ENCODE results near the gene HABP4. TPM values are rescaled to one million over a fixed set of nuclear protein-coding genes. Genes with fewer than 3 reads are reported as not detected.

Gene HABP4
- total RNA-seq, 1 donor from 2014 or later: 10.3 TPM

GRCh38 chr9:96459268-96460007 is 9.5 kb downstream of the HABP4 start:
- Histone ChIP-seq H3K27ac (no peak overlapping the region), H3K36me3 (no peaks in the 10 kb centered on the region), H3K4me1 (no peaks in the 10 kb centered on the region), H3K9me3 (no peaks in the 10 kb centered on the region), H3K27me3 (no peaks in the 10 kb centered on the region), H3K4me3 (no peak overlapping the region)
- DNase-seq: no peak
- no peak for TF ChIP-seq CTCF (IDR thresholded peaks at IDR 0.05)
- intact Hi-C loops (cut with DNase I): no loop called here
- ATAC-seq: no peak

GRCh38 chr9:96460470-96460869 is 10.5 kb downstream of the HABP4 start:
- no peak for ATAC-seq

GRCh38 chr9:96460882-96461281 is 10.9 kb downstream of the HABP4 start:
- no peak for TF ChIP-seq CTCF (IDR thresholded peaks at IDR 0.05)
- ATAC-seq: no peak

More at GRCh38 chr9:96460470-96460869, 10.5 kb downstream of the HABP4 start:
- no peaks in the 10 kb centered on the region for H3K27me3 ChIP-seq
- no peaks in the 10 kb centered on the region for H3K4me1 ChIP-seq
- H3K4me3 ChIP-seq: no peak overlapping the region
- H3K9me3 ChIP-seq: no peaks in the 10 kb centered on the region
- H3K27ac ChIP-seq: no peak overlapping the region
- DNase-seq: no peak
- H3K36me3 ChIP-seq: peaks cover 3% of the 10 kb centered on the region
- intact Hi-C loops (cut with DNase I): no loop called here
- TF ChIP-seq CTCF (IDR thresholded peaks at IDR 0.05): no peak

GRCh38 chr9:96461336-96461735 is 11.4 kb downstream of the HABP4 start:
- Histone ChIP-seq H3K27ac (no peak overlapping the region), H3K4me1 (no peaks in the 10 kb centered on the region), H3K36me3 (peaks cover 12% of the 10 kb centered on the region), H3K27me3 (no peaks in the 10 kb centered on the region), H3K9me3 (no peaks in the 10 kb centered on the region), H3K4me3 (no peak overlapping the region)
- intact Hi-C loops (cut with DNase I): no loop called here
- ATAC-seq: no peak
- DNase-seq: no peak
- no peak for TF ChIP-seq CTCF (IDR thresholded peaks at IDR 0.05)

More at GRCh38 chr9:96460882-96461281, 10.9 kb downstream of the HABP4 start:
- Histone ChIP-seq H3K27me3 (no peaks in the 10 kb centered on the region), H3K4me3 (no peak overlapping the region), H3K36me3 (peaks cover 7% of the 10 kb centered on the region), H3K9me3 (no peaks in the 10 kb centered on the region), H3K4me1 (no peaks in the 10 kb centered on the region), H3K27ac (no peak overlapping the region)
- no peak for DNase-seq
- intact Hi-C loops (cut with DNase I): no loop called here

- TF ChIP-seq CTCF (IDR thresholded peaks at IDR 0.05): no peak
- intact Hi-C loops (cut with DNase I): no loop called here
- DNase-seq (no peak), ATAC-seq (no peak)
- Histone ChIP-seq H3K27ac (no peak overlapping the region), H3K9me3 (no peaks in the 10 kb centered on the region), H3K4me3 (no peak overlapping the region), H3K36me3 (peaks cover 12% of the 10 kb centered on the region), H3K27me3 (no peaks in the 10 kb centered on the region), H3K4me1 (no peaks in the 10 kb centered on the region)
These were observed 12.6 kb downstream of the HABP4 start for GRCh38 chr9:96462541-96462940.
